ENCODE results near the gene ASTN2. TPM values are rescaled to one million over a fixed set of nuclear protein-coding genes. Genes with fewer than 3 reads are reported as not detected.

ASTN2 gene
- polyA plus RNA-seq, 1 experiment: 6.6 TPM

GRCh38 chr9:117030254-117030768 is 384.5 kb downstream of the ASTN2 start:
- POLR2A ChIA-PET: no interaction called here

GRCh38 chr9:117029341-117029740 is 385.5 kb downstream of the ASTN2 start:
- no peaks in the 10 kb centered on the region for H3K27me3 ChIP-seq (ENCODE audit: control insufficient read depth, insufficient read depth, low read length)
- no peak overlapping the region for H3K27ac ChIP-seq (ENCODE audit: low read depth, low read length)
- POLR2A ChIA-PET: no interaction called here
- CTCF ChIA-PET: no interaction called here
- no peak for TF ChIP-seq CTCF (IDR thresholded peaks at IDR 0.05; ENCODE audit: low read depth, low read length)
- no peak for DNase-seq (ENCODE audit: low read depth, low spot score)
- H3K9me3 ChIP-seq (ENCODE audit: control insufficient read depth, insufficient read depth, low read length): no peaks in the 10 kb centered on the region
- H3K4me3 ChIP-seq (ENCODE audit: low read depth, low read length): no peak overlapping the region

More at GRCh38 chr9:117030254-117030768, 384.5 kb downstream of the ASTN2 start:
- Histone ChIP-seq H3K27ac (ENCODE audit: low read depth, low read length) (no peak overlapping the region), H3K9me3 (ENCODE audit: control insufficient read depth, insufficient read depth, low read length) (no peaks in the 10 kb centered on the region), H3K4me3 (ENCODE audit: low read depth, low read length) (no peak overlapping the region), H3K27me3 (ENCODE audit: control insufficient read depth, insufficient read depth, low read length) (no peaks in the 10 kb centered on the region)
- no peak for TF ChIP-seq CTCF (IDR thresholded peaks at IDR 0.05; ENCODE audit: low read depth, low read length)
- CTCF ChIA-PET: no interaction called here
- no peak for DNase-seq (ENCODE audit: low read depth, low spot score)

GRCh38 chr9:117028103-117028858 is 386.6 kb downstream of the ASTN2 start:
- no peak for DNase-seq (ENCODE audit: low read depth, low spot score)
- ChIA-PET POLR2A (no interaction called here), CTCF (no interaction called here)
- H3K27ac ChIP-seq (ENCODE audit: low read depth, low read length): no peak overlapping the region
- H3K9me3 ChIP-seq (ENCODE audit: control insufficient read depth, insufficient read depth, low read length): no peaks in the 10 kb centered on the region
- no peak for TF ChIP-seq CTCF (IDR thresholded peaks at IDR 0.05; ENCODE audit: low read depth, low read length)
- H3K4me3 ChIP-seq (ENCODE audit: low read depth, low read length): no peak overlapping the region
- H3K27me3 ChIP-seq (ENCODE audit: control insufficient read depth, insufficient read depth, low read length): no peaks in the 10 kb centered on the region

GRCh38 chr9:117021906-117022305 is 393.0 kb downstream of the ASTN2 start:
- no peak for TF ChIP-seq CTCF (IDR thresholded peaks at IDR 0.05; ENCODE audit: low read depth, low read length)
- ChIA-PET CTCF (interaction anchor here (1.5 kb wide), 1 partner anchor 161 kb away, joined by 3 read pairs; no protein-coding TSS in a partner anchor), POLR2A (no interaction called here)
- Histone ChIP-seq H3K27ac (ENCODE audit: low read depth, low read length) (no peak overlapping the region), H3K4me3 (ENCODE audit: low read depth, low read length) (no peak overlapping the region), H3K27me3 (ENCODE audit: control insufficient read depth, insufficient read depth, low read length) (no peaks in the 10 kb centered on the region), H3K9me3 (ENCODE audit: control insufficient read depth, insufficient read depth, low read length) (no peaks in the 10 kb centered on the region)
- no peak for DNase-seq (ENCODE audit: low read depth, low spot score)

GRCh38 chr9:117018966-117019617 is 395.8 kb downstream of the ASTN2 start:
- DNase-seq (ENCODE audit: low read depth, low spot score): no peak
- Histone ChIP-seq H3K4me3 (ENCODE audit: low read depth, low read length) (no peak overlapping the region), H3K27me3 (ENCODE audit: control insufficient read depth, insufficient read depth, low read length) (no peaks in the 10 kb centered on the region), H3K27ac (ENCODE audit: low read depth, low read length) (no peak overlapping the region), H3K9me3 (ENCODE audit: control insufficient read depth, insufficient read depth, low read length) (no peaks in the 10 kb centered on the region)
- ChIA-PET CTCF (no interaction called here), POLR2A (no interaction called here)
- TF ChIP-seq CTCF (IDR thresholded peaks at IDR 0.05; ENCODE audit: low read depth, low read length): no peak

All from AG04450 (cell line).